ENCODE data around the gene SOX12. TPM values are rescaled to one million over a fixed set of nuclear protein-coding genes. Genes with fewer than 3 reads are reported as not detected.

The SOX12 gene
- total RNA-seq, 1 experiment from 2014 or later: 9.9 TPM

Other genes starting within 250 kb of the SOX12 start
- not detected in 2 replicates for gene DEFB125, start 237.9 kb upstream of the SOX12 start, total RNA-seq (2014; rRNA removed)
- not detected in 2 replicates for gene DEFB126, start 183.0 kb upstream of the SOX12 start, total RNA-seq (2014; rRNA removed)
- not detected in 2 replicates for gene DEFB127, start 168.1 kb upstream of the SOX12 start, total RNA-seq (2014; rRNA removed)
- not detected in 2 replicates for gene DEFB128, start 135.8 kb upstream of the SOX12 start, total RNA-seq (2014; rRNA removed)
- not detected in 2 replicates for gene DEFB129, start 98.3 kb upstream of the SOX12 start, total RNA-seq (2014; rRNA removed)
- not detected in 2 replicates for gene DEFB132, start 67.8 kb upstream of the SOX12 start, total RNA-seq (2014; rRNA removed)
- 2.5 and 2.8 TPM in 2 replicates for gene C20orf96, start 34.8 kb upstream of the SOX12 start, total RNA-seq (2014; rRNA removed)
- 14.0 and 15.9 TPM in 2 replicates for gene ZCCHC3, start 28.0 kb upstream of the SOX12 start, total RNA-seq (2014; rRNA removed)
- gene NRSN2, start 21.6 kb downstream of the SOX12 start, total RNA-seq (2014; rRNA removed): 59.2 and 65.6 TPM in 2 replicates
- gene TRIB3, start 55.2 kb downstream of the SOX12 start, total RNA-seq (2014; rRNA removed): 1.3 and 1.6 TPM in 2 replicates
- 80.2 and 91.0 TPM in 2 replicates for gene RBCK1, start 82.7 kb downstream of the SOX12 start, total RNA-seq (2014; rRNA removed)
- gene TBC1D20, start 137.0 kb downstream of the SOX12 start, total RNA-seq (2014; rRNA removed): 30.0 and 34.6 TPM in 2 replicates
- gene CSNK2A1, start 218.2 kb downstream of the SOX12 start, total RNA-seq (2014; rRNA removed): 116 and 137 TPM in 2 replicates